Epithelial cell of esophagus (primary cell): ENCODE data around the gene ISCU.
"Not testable (repeated sequence)": the region's sequence is repeated elsewhere in the genome, so short reads cannot be mapped to it uniquely, and the experiment has no call there.

Source experiments
- DNase-seq: peaks from one replicate; pipeline ENCODE4 v3.0.0; 2010; ENCODE audit warnings: low read depth
- H3K4me3 ChIP-seq: 2 replicates; pipeline ENCODE4 v1.5.1; 2011; ENCODE audit warnings: mild to moderate bottlenecking, low read length, control low read depth
- CTCF ChIP-seq: IDR thresholded peaks from 2 replicates; pipeline ENCODE4 v1.5.1; 2011; ENCODE audit warnings: low read depth, mild to moderate bottlenecking, low read length, control low read depth, inconsistent platforms; ENCODE audit not compliant: insufficient read depth; ENCODE audit errors: missing control alignments

Gene ISCU

GRCh38 chr12:108542320-108542719, 20.1 kb upstream of the ISCU start:
- DNase-seq = no peak
- H3K4me3 ChIP-seq = no peak overlapping the region
- no peak for TF ChIP-seq CTCF

DNA sequence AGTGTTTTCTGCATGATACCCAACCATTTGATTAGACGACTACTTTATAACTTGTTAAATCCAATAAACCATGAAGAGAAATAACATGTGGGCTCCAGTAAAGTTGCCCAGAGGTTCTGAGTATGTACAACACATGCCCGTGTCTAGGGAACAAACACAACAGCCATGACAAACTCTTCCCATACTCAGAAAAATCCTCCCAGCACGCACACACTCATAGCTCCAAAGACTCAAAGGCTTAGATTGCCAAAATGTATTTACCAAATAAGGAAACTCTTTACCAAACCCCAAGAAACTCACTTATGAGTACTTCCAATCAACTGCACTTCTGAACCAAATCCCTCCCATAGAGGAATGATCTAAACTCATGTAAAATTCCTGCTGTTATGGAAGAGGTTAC, 18.7 kb upstream of the ISCU start:
- DNase-seq = no peak
- no peak for TF ChIP-seq CTCF
- H3K4me3 ChIP-seq = no peak overlapping the region

DNA sequence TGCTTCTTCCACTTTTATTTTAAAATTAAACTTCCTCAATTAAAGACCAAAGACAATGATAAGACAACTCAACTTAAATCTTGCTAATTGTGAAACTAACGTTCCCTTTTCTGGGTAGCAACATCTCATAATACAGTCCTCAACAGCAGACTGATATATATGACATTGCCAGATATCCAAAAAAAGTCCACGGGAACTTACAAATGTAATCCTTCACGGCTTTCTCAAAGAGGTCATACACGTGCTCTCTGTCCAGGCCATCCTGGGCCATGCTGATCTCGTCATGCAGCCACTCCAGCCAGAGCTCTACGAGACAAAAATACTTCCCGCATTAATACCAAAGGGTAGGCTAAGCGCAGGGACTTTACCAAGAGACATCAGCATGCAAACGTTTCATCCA, 14.7 kb upstream of the ISCU start:
- H3K4me3 ChIP-seq = no peak overlapping the region
- no peak for TF ChIP-seq CTCF
- DNase-seq = no peak

DNA sequence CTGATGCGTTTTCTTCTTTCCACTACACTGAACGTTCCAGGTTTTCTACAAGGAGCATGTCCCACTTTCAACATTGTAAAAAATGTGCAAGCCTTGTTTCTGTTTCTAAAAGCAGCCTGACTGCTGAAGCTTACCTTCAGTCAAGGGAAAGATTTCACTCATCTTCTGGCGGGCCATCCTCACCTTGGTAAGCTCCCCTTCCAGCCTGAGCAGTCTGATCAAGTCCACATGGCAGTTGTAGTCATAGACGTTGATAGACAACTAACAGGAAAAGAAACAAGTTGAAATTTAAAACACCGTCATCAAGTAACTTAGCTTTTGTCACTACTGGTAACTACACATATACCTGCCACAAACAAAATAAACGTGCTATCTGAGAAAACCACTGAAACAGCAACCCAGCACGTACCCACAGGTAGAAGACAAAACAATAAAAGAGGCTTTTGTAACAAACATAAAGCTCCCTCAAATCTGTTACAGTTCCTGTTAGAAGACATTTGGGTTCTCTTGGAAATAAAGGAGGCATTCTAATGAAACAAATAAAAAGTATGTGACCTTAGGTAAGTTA, 13.4 kb upstream of the ISCU start:
- H3K4me3 ChIP-seq = no peak overlapping the region
- TF ChIP-seq CTCF = no peak
- DNase-seq = no peak

DNA sequence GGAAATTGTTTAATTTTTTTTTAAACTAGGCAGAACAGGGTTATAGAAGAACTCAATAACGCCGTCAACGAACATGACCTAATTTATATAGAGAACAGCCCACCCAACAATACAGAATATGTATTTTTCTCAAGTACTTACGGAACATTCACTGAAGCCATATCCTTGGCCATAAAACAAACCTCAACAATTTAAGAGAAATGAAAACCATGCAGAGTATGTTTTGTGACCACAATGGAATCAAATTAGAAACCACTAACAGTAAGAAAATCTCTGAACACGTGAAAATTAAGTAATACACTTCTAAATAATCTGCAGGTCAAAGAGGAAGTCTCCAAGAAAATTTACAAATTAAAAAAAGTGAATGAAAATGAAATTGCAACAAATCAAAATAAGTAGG, 10.9 kb upstream of the ISCU start:
- no peak for DNase-seq
- TF ChIP-seq CTCF = no peak
- H3K4me3 ChIP-seq = no peak overlapping the region

DNA sequence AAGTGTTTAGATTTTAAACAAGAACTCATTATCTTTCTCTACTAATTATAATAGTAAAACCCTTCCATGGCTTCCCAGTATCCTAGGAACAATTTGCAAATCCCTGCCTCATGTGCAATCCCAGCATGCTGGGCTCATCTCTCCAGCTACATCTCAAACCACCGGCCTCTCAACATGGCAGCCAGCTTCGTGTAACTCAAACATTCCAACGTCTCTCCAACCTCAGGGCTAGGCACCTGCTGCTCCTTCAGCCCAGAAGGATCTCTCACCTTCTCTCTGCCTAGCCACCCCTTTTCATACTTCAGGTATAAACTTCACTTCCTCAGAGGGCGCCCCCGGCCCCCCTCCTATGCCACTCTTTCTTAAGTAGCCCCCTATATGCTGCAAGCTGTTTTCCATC, 8.6 kb upstream of the ISCU start:
- DNase-seq = no peak
- H3K4me3 ChIP-seq = no peak overlapping the region
- no peak for TF ChIP-seq CTCF

DNA sequence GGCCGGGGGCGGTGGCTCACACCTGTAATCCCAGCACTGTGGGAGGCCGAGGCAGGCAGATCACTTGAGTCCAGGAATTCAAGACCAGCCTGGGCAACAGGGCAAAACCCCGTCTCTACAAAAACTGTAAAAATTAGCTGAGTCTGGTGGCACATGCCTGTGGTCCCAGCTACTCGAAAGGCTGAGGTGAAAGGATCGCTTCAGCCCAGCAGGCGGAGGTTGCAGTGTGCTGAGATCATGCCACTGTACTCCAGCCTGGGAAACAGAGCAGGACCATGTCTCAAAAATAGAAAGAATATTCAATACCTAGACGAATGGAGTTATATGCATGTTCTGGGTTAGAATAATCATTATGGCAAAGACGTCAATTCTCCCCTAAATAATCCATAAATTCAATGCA, 7.0 kb upstream of the ISCU start:
- not testable (repeated sequence) for DNase-seq

More for the DNA sequence above, 7.0 kb upstream of the ISCU start:
- H3K4me3 ChIP-seq = not testable (repeated sequence)
